Measurements from ENCODE around the gene XKR7. TPM values are rescaled to one million over a fixed set of nuclear protein-coding genes. Genes with fewer than 3 reads are reported as not detected.

XKR7 gene
- total RNA-seq, 2 donors from 2014 or later, result 0.05 TPM; not detected in 1

GRCh38 chr20:32036252-32036651 is 68.3 kb downstream of the XKR7 start:
- no peaks in the 10 kb centered on the region for H3K36me3 ChIP-seq
- no peak overlapping the region for H3K27ac ChIP-seq
- peaks cover under 1% of the 10 kb centered on the region for H3K4me1 ChIP-seq (replicated peaks)
- H3K9me3 ChIP-seq, result no peaks in the 10 kb centered on the region
- WGBS, result 56% methylated on average over 4 of the region's 4 CpGs
- H3K27me3 ChIP-seq (replicated peaks; ENCODE audit: insufficient read depth), result no peaks in the 10 kb centered on the region
- no peak overlapping the region for H3K4me3 ChIP-seq
- intact Hi-C loops (cut with DNase I), result no loop called here
- no peak for TF ChIP-seq POLR2AphosphoS5 (IDR thresholded peaks at IDR 0.05)
- TF ChIP-seq CTCF (IDR thresholded peaks at IDR 0.05), result no peak
- no peak for TF ChIP-seq POLR2A (IDR thresholded peaks at IDR 0.05)
- DNase-seq (ENCODE audit: low spot score), result no peak

GRCh38 chr20:32036716-32037485 is 69.0 kb downstream of the XKR7 start:
- no peaks in the 10 kb centered on the region for H3K36me3 ChIP-seq
- no peak for DNase-seq (ENCODE audit: low spot score)
- H3K27me3 ChIP-seq (replicated peaks; ENCODE audit: insufficient read depth), result no peaks in the 10 kb centered on the region
- H3K9me3 ChIP-seq, result no peaks in the 10 kb centered on the region
- TF ChIP-seq POLR2AphosphoS5 (IDR thresholded peaks at IDR 0.05) (no peak), CTCF (IDR thresholded peaks at IDR 0.05) (no peak), POLR2A (IDR thresholded peaks at IDR 0.05) (no peak)
- no peak overlapping the region for H3K27ac ChIP-seq
- intact Hi-C loops (cut with DNase I), result no loop called here
- H3K4me3 ChIP-seq, result no peak overlapping the region
- WGBS, result 43% methylated on average over 10 of the region's 10 CpGs
- no peaks in the 10 kb centered on the region for H3K4me1 ChIP-seq (replicated peaks)

- Histone ChIP-seq H3K9me3 (no peaks in the 10 kb centered on the region), H3K27ac (no peak overlapping the region), H3K36me3 (no peaks in the 10 kb centered on the region), H3K4me3 (no peak overlapping the region), H3K4me1 (replicated peaks) (no peaks in the 10 kb centered on the region), H3K27me3 (replicated peaks; ENCODE audit: insufficient read depth) (no peaks in the 10 kb centered on the region)
- TF ChIP-seq POLR2A (IDR thresholded peaks at IDR 0.05), result no peak
- TF ChIP-seq POLR2AphosphoS5 (IDR thresholded peaks at IDR 0.05), result no peak
- DNase-seq (ENCODE audit: low spot score), result no peak
- intact Hi-C loops (cut with DNase I), result no loop called here
- 89% methylated on average over 4 of the region's 4 CpGs for WGBS
Measured at GRCh38 chr20:32037929-32038328, 70.0 kb downstream of the XKR7 start.

- WGBS, result 41% methylated on average over 9 of the region's 10 CpGs
- Histone ChIP-seq H3K9me3 (no peaks in the 10 kb centered on the region), H3K4me3 (no peak overlapping the region), H3K4me1 (replicated peaks) (no peaks in the 10 kb centered on the region), H3K27ac (no peak overlapping the region), H3K27me3 (replicated peaks; ENCODE audit: insufficient read depth) (no peaks in the 10 kb centered on the region), H3K36me3 (no peaks in the 10 kb centered on the region)
- no peak for TF ChIP-seq CTCF (IDR thresholded peaks at IDR 0.05)
- no peak for TF ChIP-seq POLR2A (IDR thresholded peaks at IDR 0.05)
- TF ChIP-seq POLR2AphosphoS5 (IDR thresholded peaks at IDR 0.05), result no peak
- intact Hi-C loops (cut with DNase I), result no loop called here
- peak; percentile 53 for DNase-seq (ENCODE audit: low spot score)
Measured at GRCh38 chr20:32040142-32040953, 72.4 kb downstream of the XKR7 start.

DNA sequence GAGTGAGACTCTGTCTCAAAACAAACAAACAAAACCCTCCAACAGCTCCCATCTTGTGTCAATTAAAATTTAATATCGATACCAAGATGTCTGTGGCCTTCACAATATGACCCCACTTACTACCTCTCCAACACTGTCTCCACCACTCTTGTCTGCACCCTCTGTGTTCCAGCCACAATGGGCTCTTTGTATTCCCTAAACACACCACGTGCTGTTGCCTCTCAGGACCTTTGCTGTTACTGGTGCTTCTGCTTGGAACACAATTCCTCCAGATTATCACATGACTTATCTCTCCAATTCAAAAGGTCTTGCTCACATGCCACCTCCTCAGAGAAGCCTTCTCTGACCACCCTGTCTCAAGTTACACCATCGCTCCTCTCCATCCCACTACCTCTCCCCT is 78.0 kb downstream of the XKR7 start:
- TF ChIP-seq POLR2A (IDR thresholded peaks at IDR 0.05), result no peak
- TF ChIP-seq POLR2AphosphoS5 (IDR thresholded peaks at IDR 0.05), result no peak
- TF ChIP-seq CTCF (IDR thresholded peaks at IDR 0.05), result no peak
- 69% methylated on average over 3 of the region's 3 CpGs for WGBS
- no peaks in the 10 kb centered on the region for H3K27me3 ChIP-seq (replicated peaks; ENCODE audit: insufficient read depth)
- H3K4me1 ChIP-seq (replicated peaks), result no peaks in the 10 kb centered on the region
- H3K9me3 ChIP-seq, result no peaks in the 10 kb centered on the region
- no peak for DNase-seq (ENCODE audit: low spot score)
- no peak overlapping the region for H3K27ac ChIP-seq
- no peaks in the 10 kb centered on the region for H3K36me3 ChIP-seq
- intact Hi-C loops (cut with DNase I), result no loop called here
- H3K4me3 ChIP-seq, result no peak overlapping the region
